Liver (tissue), 9 donors: ENCODE data around the gene MSLN. TPM values are rescaled to one million over a fixed set of nuclear protein-coding genes. Genes with fewer than 3 reads are reported as not detected.

ENCODE experiments used
- DNase-seq: peaks from one replicate; pipeline ENCODE4 v3.0.0-alpha.2; 2017; ENCODE audit warnings: low spot score
- H3K27ac ChIP-seq, 2 donors: one replicate each; pipeline ENCODE4 v1.7.0; 2013; ENCODE audit warnings: inconsistent platforms in 2 of 2, low read length in 2 of 2, control low read depth in 1 of 2, low read depth in 1 of 2, mild to moderate bottlenecking in 1 of 2
- H3K27me3 ChIP-seq, 4 donors: one replicate each; pipeline versions ENCODE4 v1.6.1 to v1.7.0; 2013; ENCODE audit warnings: low read length in 3 of 4, inconsistent platforms in 1 of 4, mild to moderate bottlenecking in 1 of 4, moderate library complexity in 1 of 4; ENCODE audit not compliant: control insufficient read depth in 4 of 4, insufficient read depth in 4 of 4
- H3K36me3 ChIP-seq, 4 donors: one replicate each; pipeline versions ENCODE4 v1.6.1 to v1.7.0; 2013; ENCODE audit warnings: low read length in 3 of 4, mild to moderate bottlenecking in 3 of 4, low read depth in 1 of 4, moderate library complexity in 1 of 4; ENCODE audit not compliant: control insufficient read depth in 4 of 4, insufficient read depth in 3 of 4
- H3K4me1 ChIP-seq, 4 donors: one replicate each; pipeline versions ENCODE4 v1.6.1 to v1.7.0; 2013; ENCODE audit warnings: low read length in 3 of 4, mild to moderate bottlenecking in 3 of 4, moderate library complexity in 1 of 4; ENCODE audit not compliant: control insufficient read depth in 4 of 4, insufficient read depth in 4 of 4
- H3K4me3 ChIP-seq, 3 donors: one replicate each; pipeline versions ENCODE4 v1.6.1 to v1.7.0; 2013; ENCODE audit warnings: low read length in 3 of 3, control low read depth in 1 of 3, low read depth in 1 of 3, mild to moderate bottlenecking in 1 of 3
- H3K9ac ChIP-seq, 2 donors: one replicate each; pipeline ENCODE4 v1.7.0; 2013; ENCODE audit warnings: low read length in 2 of 2, mild to moderate bottlenecking in 2 of 2, moderate library complexity in 2 of 2, control low read depth in 1 of 2, low read depth in 1 of 2
- H3K9me3 ChIP-seq, 4 donors: one replicate each; pipeline versions ENCODE4 v1.6.1 to v1.7.0; 2013; ENCODE audit warnings: low read length in 3 of 4; ENCODE audit not compliant: control insufficient read depth in 4 of 4
- CTCF ChIP-seq: fragments of 150-350 bp; IDR thresholded peaks from 2 replicates; pipeline ENCODE4 v1.5.1; 2017; ENCODE audit warnings: improper control_type of control experiment, low read depth, low read length; ENCODE audit not compliant: missing input control
- EGR1 ChIP-seq, 2 donors: IDR thresholded peaks; 2 replicates each; pipeline ENCODE4 v1.6.1; 2016 to 2018; ENCODE audit warnings: antibody characterized with exemption in 2 of 2, low read depth in 2 of 2
- GABPA ChIP-seq, 2 donors: IDR thresholded peaks in 1 of 2; conservative IDR thresholded peaks in 1 of 2; 2 replicates each; pipeline ENCODE4 v1.6.1; 2016; ENCODE audit warnings: antibody characterized with exemption in 2 of 2, mild to moderate bottlenecking in 1 of 2, moderate library complexity in 1 of 2
- HNF4G ChIP-seq: IDR thresholded peaks from 2 replicates; pipeline ENCODE4 v1.6.1; 2016; ENCODE audit warnings: antibody characterized with exemption
- RAD21 ChIP-seq, 2 donors: IDR thresholded peaks; 2 replicates each; pipeline ENCODE4 v1.6.1; 2016; ENCODE audit warnings: antibody characterized with exemption in 2 of 2, mild to moderate bottlenecking in 2 of 2
- TAF1 ChIP-seq: conservative IDR thresholded peaks from 2 replicates; pipeline ENCODE4 v1.6.1; 2016; ENCODE audit warnings: antibody characterized with exemption, mild to moderate bottlenecking
- WGBS: extraction: QIAGEN DNeasy Blood & Tissue Kit; methylation state at CpG from one replicate; pipeline ENCODE4 v1.1.7; 2013; 5-methylcytosine and 5-hydroxymethylcytosine counted together
- polyA plus RNA-seq, 2 donors: library from polyadenylated mRNA; stranded (reverse) in 1 of 2; unstranded in 1 of 2; fragments of 200-250 nt in 1 of 2; fragments of >200 nt in 1 of 2; fragmentation: Nextera tagmentation in 1 of 2; extraction: Ambion mirVana in 1 of 2; gene quantifications; one replicate each; pipeline versions ENCODE4 v1.2.1 to v1.2.3, GENCODE V29; 2013 to 2015
- total RNA-seq, 2 donors: library from RNA; depleted of rRNA; stranded (reverse); fragments of >200 nt; gene quantifications; one replicate each; pipeline ENCODE4 v1.2.3, GENCODE V29; 2014
- TF ChIP-seq, protein P1 (sequence below): IDR thresholded peaks from 2 replicates; pipeline ENCODE4 v1.6.1; 2016; ENCODE audit warnings: antibody characterized with exemption
- TF ChIP-seq, protein P2 (sequence below): IDR thresholded peaks from 2 replicates; pipeline ENCODE4 v1.6.1; 2016; ENCODE audit warnings: antibody characterized with exemption
- TF ChIP-seq, protein P3 (sequence below): IDR thresholded peaks from 2 replicates; pipeline ENCODE4 v1.6.1; 2016; ENCODE audit warnings: antibody characterized with exemption
- donor health status: healthy.
- donor health status: healthy.
- donor health status: healthy.
- donor health status: healthy.
- donor health status: healthy.

Gene MSLN
- total and polyA plus RNA-seq, 4 donors = 0.03 to 0.65 (median 0.08) TPM; not detected in 1

DNA sequence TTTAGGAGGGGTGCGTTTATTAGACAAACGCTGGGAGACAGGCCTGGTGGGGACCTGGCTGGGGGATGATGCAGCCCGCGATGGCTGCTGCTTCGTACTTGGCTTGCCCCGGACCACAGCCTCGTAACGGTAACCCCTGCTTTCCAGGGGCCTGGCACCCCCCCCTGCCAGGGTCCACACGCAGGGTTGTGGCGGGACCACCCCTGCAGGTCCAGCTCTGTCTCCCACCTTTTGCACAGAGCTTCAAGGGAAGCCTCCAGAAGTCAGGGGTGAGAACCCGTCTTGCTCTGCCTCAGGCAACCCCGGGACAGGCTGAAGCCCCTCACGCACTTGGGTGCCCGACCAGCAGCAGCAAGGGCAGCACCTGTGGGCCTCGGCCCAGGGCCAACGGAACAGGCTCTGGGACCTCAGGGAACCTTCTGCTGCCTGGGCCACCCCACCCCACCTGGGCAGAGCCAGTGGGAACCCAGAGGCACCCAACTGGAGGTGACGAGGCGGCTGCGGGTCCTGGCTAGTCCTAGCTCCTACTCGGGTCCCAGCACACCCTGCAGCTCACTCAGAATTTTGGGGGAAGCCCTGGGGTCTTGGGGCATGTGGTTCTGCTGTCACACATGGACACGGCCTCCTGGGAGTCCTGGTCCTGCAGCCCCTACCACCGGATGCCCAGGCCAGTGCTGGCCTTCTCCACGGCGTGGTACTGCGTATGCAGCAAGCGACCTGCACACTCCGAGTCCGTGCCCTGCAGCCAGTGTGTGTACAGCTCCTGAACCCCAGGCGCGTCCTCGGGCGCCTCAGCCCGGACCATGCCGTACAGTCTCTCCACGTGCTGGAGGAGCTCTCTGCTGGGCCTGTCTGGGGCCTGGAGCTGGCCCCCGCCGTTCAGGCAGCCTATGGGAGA lies 30.5 kb upstream of the MSLN start:
- no peak for DNase-seq
- Histone ChIP-seq H3K9me3 (no peaks in the 10 kb centered on the region), H3K4me3 (no peak overlapping the region), H3K9ac (no peak overlapping the region), H3K4me1 (peaks cover 8 to 19% (median 14%) of the 10 kb centered on the region in 4 donors), H3K27me3 (peaks cover 0 to 2% (median 0%) of the 10 kb centered on the region in 4 donors), H3K27ac (no peak overlapping the region), H3K36me3 (peaks cover 0 to 31% (median 5%) of the 10 kb centered on the region in 4 donors)
- WGBS = 93% methylated on average over 37 of the region's 37 CpGs
- TF ChIP-seq EGR1 (IDR thresholded peaks at IDR 0.05; ENCODE audit: low read depth in 2 of 2) (no peak), RAD21 (IDR thresholded peaks at IDR 0.05) (no peak)
- TF ChIP-seq, protein P1, sequence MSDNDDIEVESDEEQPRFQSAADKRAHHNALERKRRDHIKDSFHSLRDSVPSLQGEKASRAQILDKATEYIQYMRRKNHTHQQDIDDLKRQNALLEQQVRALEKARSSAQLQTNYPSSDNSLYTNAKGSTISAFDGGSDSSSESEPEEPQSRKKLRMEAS = no peak

- Histone ChIP-seq H3K36me3 (peaks cover 2 to 40% (median 9%) of the 10 kb centered on the region in 4 donors), H3K9ac (no peak overlapping the region), H3K9me3 (no peaks in the 10 kb centered on the region), H3K4me3 (no peak overlapping the region), H3K27ac (no peak overlapping the region), H3K4me1 (peaks cover 8 to 19% (median 11%) of the 10 kb centered on the region in 4 donors), H3K27me3 (peaks cover 0 to 2% (median 0%) of the 10 kb centered on the region in 4 donors)
- WGBS = 92% methylated on average over 22 of the region's 22 CpGs
- TF ChIP-seq CTCF = no peak
- no peak for TF ChIP-seq EGR1 (IDR thresholded peaks at IDR 0.05; ENCODE audit: low read depth in 2 of 2)
- no peak for TF ChIP-seq GABPA (IDR thresholded peaks at IDR 0.05 in 1 of 2, conservative IDR thresholded peaks at IDR 0.05 in 1 of 2)
- TF ChIP-seq TAF1 = no peak
- TF ChIP-seq, protein P2, sequence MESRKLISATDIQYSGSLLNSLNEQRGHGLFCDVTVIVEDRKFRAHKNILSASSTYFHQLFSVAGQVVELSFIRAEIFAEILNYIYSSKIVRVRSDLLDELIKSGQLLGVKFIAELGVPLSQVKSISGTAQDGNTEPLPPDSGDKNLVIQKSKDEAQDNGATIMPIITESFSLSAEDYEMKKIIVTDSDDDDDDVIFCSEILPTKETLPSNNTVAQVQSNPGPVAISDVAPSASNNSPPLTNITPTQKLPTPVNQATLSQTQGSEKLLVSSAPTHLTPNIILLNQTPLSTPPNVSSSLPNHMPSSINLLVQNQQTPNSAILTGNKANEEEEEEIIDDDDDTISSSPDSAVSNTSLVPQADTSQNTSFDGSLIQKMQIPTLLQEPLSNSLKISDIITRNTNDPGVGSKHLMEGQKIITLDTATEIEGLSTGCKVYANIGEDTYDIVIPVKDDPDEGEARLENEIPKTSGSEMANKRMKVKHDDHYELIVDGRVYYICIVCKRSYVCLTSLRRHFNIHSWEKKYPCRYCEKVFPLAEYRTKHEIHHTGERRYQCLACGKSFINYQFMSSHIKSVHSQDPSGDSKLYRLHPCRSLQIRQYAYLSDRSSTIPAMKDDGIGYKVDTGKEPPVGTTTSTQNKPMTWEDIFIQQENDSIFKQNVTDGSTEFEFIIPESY = no peak
- TF ChIP-seq HNF4G = no peak
- TF ChIP-seq, protein P3, sequence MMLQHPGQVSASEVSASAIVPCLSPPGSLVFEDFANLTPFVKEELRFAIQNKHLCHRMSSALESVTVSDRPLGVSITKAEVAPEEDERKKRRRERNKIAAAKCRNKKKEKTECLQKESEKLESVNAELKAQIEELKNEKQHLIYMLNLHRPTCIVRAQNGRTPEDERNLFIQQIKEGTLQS = no peak
- no peak for DNase-seq
Observed at GRCh38 chr16:730666-731509, 29.6 kb upstream of the MSLN start.
